Ovary (tissue), 9 donors: ENCODE data around the gene ANKRD40. TPM values are rescaled to one million over a fixed set of nuclear protein-coding genes. Genes with fewer than 3 reads are reported as not detected.

Experiments
- DNase-seq, 5 donors: peaks; one replicate each; pipeline ENCODE4 v3.0.0-alpha.2; 2019 to 2020
- H3K27ac ChIP-seq, 2 donors: fragments of 200-600 bp; one replicate each; pipeline versions ENCODE4 v1.5.1 to v1.8.0; 2019 to 2022
- H3K27me3 ChIP-seq: fragments of 200-600 bp; one replicate; pipeline ENCODE4 v1.8.0; 2022
- H3K36me3 ChIP-seq: fragments of 200-600 bp; sonication (generic); one replicate; pipeline ENCODE4 v1.5.1; 2019
- H3K4me1 ChIP-seq: one replicate; pipeline ENCODE4 v1.8.1; 2013; ENCODE audit warnings: mild to moderate bottlenecking, moderate library complexity; ENCODE audit not compliant: insufficient read depth
- H3K4me3 ChIP-seq: fragments of 200-600 bp; sonication (generic); one replicate; pipeline ENCODE4 v1.5.1; 2017
- H3K9me3 ChIP-seq, 2 donors: fragments of 200-600 bp in 1 of 2; sonication (generic) in 1 of 2; one replicate each; pipeline versions ENCODE4 v1.5.1 to v1.8.1; 2013 to 2019; ENCODE audit warnings: mild to moderate bottlenecking in 1 of 2, moderate library complexity in 1 of 2
- EP300 ChIP-seq: sonication (generic); formaldehyde crosslinking; IDR thresholded peaks from one replicate; pipeline ENCODE4 v1.6.1; 2017; ENCODE audit warnings: antibody characterized with exemption
- POLR2A ChIP-seq: fragments of 450-650 bp; IDR thresholded peaks from one replicate; pipeline ENCODE4 v1.6.1; 2017; ENCODE audit warnings: antibody characterized with exemption, mild to moderate bottlenecking, moderate library complexity
- WGBS, 3 donors: extraction: QIAGEN DNeasy Blood & Tissue Kit in 1 of 3; methylation state at CpG; one replicate each; pipeline versions ENCODE4 v1.1.5 to v1.1.7; 2013 to 2017; 5-methylcytosine and 5-hydroxymethylcytosine counted together
- intact Hi-C, 4 donors: fragments of 100-400 bp; cut with DNase I; formaldehyde crosslinking; loops; one replicate each; pipeline versions ENCODE4 v1.11.0 to v1.15.1; 2022 to 2023
- polyA plus RNA-seq, 2 donors: library from polyadenylated mRNA; stranded (reverse); fragments of 200-250 nt in 1 of 2; fragments of 350-450 nt in 1 of 2; fragmentation: Illumina TruSeq in 1 of 2; extraction: RNeasy Lipid Tissue Mini Kit (QIAGEN cat#74804) in 1 of 2; gene quantifications; one replicate each; pipeline ENCODE4 v1.2.3, GENCODE V29; 2013 to 2014
- total RNA-seq, 7 donors: library from RNA; depleted of rRNA in 2 of 7; stranded (reverse); fragments of >200 nt in 2 of 7; fragmentation: NEBNext Ultra II Directional in 3 of 7; extraction: Animal tissue kit (Norgen Biotek cat#: 25700) in 3 of 7; gene quantifications; one replicate each; pipeline versions ENCODE4 v1.1.0 to v1.2.4, GENCODE V29; 2016 to 2023
- TF ChIP-seq, protein P1 (sequence below), 3 donors: fragments of 450-650 bp in 2 of 3; fragments of 200-600 bp in 1 of 3; IDR thresholded peaks; one replicate each; pipeline versions ENCODE4 v1.5.1 to v1.8.0; 2016 to 2022; ENCODE audit warnings: antibody characterized with exemption in 3 of 3, mild to moderate bottlenecking in 1 of 3
- donor health status: DM: no; HTN: no; CAD: no; lungs with moderate emphysema.
- donor health status: DM: no; HTN: no; CAD: no.
- donor health status: Bipolar disorder and iron deficiency.
- donor health status: DM: yes; HTN: yes; CAD: no.
- donor health status: DM: no; HTN: no; CAD: no.
- donor health status: DM: yes; HTN: yes; CAD: no.

The ANKRD40 gene
- total and polyA plus RNA-seq, 9 donors, result 17.0 to 52.6 (median 41.8) TPM

DNA sequence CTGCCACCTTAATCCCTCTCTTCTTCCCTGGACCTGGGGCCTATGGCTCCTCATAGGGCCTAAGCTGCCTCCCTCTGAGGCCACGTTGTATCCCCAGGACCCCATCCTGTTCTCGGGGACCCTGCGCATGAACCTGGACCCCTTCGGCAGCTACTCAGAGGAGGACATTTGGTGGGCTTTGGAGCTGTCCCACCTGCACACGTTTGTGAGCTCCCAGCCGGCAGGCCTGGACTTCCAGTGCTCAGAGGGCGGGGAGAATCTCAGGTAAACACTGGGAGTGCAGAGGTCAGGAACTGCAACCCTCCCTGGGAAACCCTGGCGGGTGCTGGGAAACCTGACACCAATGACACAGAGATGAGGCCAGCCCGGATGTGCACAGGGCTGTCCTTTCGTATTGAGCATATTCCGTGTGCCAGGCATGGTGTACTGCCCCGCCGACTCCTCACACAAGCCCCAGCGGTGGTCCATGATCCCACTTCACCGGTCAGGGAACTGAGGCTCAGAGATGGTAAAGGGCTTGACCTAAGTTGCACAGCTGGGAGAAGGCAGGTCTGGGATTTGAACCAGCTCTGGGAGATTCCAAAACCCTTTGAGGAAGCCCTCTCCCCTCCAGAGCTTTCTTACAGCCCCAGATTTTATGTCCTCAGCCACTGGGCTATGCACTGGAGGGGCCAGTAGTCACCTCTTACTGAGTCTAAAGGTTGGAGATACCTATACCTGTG lies 22.9 kb downstream of the ANKRD40 start:
- Histone ChIP-seq H3K27ac (peak overlapping the region in 1 of 2 donors; percentile 7), H3K9me3 (no peaks in the 10 kb centered on the region), H3K4me3 (no peak overlapping the region), H3K4me1 (peaks cover 25% of the 10 kb centered on the region), H3K36me3 (no peaks in the 10 kb centered on the region), H3K27me3 (no peaks in the 10 kb centered on the region)
- intact Hi-C loops, result loop anchor here (5.0 to 10.0 kb wide), 5 partner anchors 47 to 202 kb away; partner anchors contain the start of gene ABCC3 (in 1 of the 4)
- DNase-seq, result no peak
- TF ChIP-seq POLR2A (no peak), EP300 (no peak)
- TF ChIP-seq, protein P1, sequence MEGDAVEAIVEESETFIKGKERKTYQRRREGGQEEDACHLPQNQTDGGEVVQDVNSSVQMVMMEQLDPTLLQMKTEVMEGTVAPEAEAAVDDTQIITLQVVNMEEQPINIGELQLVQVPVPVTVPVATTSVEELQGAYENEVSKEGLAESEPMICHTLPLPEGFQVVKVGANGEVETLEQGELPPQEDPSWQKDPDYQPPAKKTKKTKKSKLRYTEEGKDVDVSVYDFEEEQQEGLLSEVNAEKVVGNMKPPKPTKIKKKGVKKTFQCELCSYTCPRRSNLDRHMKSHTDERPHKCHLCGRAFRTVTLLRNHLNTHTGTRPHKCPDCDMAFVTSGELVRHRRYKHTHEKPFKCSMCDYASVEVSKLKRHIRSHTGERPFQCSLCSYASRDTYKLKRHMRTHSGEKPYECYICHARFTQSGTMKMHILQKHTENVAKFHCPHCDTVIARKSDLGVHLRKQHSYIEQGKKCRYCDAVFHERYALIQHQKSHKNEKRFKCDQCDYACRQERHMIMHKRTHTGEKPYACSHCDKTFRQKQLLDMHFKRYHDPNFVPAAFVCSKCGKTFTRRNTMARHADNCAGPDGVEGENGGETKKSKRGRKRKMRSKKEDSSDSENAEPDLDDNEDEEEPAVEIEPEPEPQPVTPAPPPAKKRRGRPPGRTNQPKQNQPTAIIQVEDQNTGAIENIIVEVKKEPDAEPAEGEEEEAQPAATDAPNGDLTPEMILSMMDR (IDR thresholded peaks at IDR 0.05), result no peak
- 89 to 92% (median 90%) methylated on average over 15 of the region's 15 CpGs for WGBS, 3 donors

DNA sequence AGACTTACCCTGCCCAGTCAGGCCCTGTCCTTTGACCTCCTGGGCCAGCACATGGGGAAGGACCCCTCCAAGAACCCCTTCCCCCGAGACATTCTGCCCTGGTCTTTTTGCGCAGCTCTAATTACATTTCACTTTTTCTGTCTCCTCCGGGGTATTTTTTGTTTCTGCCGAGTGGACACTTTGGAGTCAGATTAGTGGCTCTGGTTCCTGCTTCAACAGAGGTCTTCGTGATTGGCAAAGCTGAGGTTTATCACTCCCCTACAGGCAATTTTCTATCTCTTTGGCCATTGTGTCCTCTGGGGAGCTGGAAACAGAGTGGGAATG lies 23.5 kb downstream of the ANKRD40 start:
- no peaks in the 10 kb centered on the region for H3K9me3 ChIP-seq
- H3K36me3 ChIP-seq, result no peaks in the 10 kb centered on the region
- intact Hi-C loops, result loop anchor here in 3 of 4 donors (5.0 to 10.0 kb wide), 4 partner anchors 47 to 199 kb away; partner anchors contain the start of gene ABCC3 (in 1 of the 3)
- TF ChIP-seq POLR2A (no peak), EP300 (no peak)
- TF ChIP-seq, protein P1 (IDR thresholded peaks at IDR 0.05), result no peak
- no peak for DNase-seq
- WGBS, 3 donors, result 75 to 84% (median 81%) methylated on average over 5 of the region's 5 CpGs
- no peak overlapping the region for H3K4me3 ChIP-seq
- H3K27me3 ChIP-seq, result no peaks in the 10 kb centered on the region
- H3K27ac ChIP-seq, result peak overlapping the region in 1 of 2 donors; percentile 7
- peaks cover 22% of the 10 kb centered on the region for H3K4me1 ChIP-seq

DNA sequence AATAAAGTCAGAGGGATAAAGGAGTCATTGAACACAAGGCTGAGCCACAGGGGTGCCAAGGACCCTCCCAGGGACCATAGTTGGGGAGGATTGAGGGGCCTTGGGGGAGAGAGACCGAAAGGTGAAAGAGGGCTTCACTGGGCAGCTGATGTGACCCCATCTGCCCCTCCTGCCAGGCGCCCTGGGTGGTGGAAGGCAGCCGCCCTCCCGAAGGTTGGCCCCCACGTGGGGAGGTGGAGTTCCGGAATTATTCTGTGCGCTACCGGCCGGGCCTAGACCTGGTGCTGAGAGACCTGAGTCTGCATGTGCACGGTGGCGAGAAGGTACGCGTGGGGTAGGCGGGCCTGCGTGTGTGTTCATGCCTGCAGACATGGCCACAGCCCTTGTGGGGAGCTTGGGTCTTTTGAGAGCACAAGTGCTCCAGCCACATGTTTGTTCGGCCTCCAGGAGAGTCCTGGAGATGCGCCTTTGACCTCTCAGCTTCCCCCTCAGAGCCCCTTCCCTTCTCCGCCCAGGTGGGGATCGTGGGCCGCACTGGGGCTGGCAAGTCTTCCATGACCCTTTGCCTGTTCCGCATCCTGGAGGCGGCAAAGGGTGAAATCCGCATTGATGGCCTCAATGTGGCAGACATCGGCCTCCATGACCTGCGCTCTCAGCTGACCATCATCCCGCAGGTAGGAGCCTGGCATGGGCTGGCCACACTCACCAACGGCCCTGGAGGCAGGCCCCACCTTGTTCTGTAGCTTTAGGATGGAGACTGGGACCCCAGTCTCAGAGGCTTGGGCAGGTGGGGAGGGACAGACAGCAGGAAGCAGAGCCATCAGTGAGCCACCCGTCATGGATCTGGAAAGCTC lies 24.1 kb downstream of the ANKRD40 start:
- 92 to 93% (median 92%) methylated on average over 28 of the region's 28 CpGs for WGBS, 3 donors
- intact Hi-C loops, result loop anchor here in 3 of 4 donors (5.0 to 10.0 kb wide), 4 partner anchors 46 to 199 kb away; partner anchors contain the start of gene ABCC3 (in 1 of the 3)
- no peaks in the 10 kb centered on the region for H3K9me3 ChIP-seq
- no peaks in the 10 kb centered on the region for H3K27me3 ChIP-seq
- peaks cover 19% of the 10 kb centered on the region for H3K4me1 ChIP-seq
- TF ChIP-seq EP300 (no peak), POLR2A (no peak)
- TF ChIP-seq, protein P1 (IDR thresholded peaks at IDR 0.05), result no peak
- H3K4me3 ChIP-seq, result no peak overlapping the region
- no peak overlapping the region for H3K27ac ChIP-seq
- no peak for DNase-seq
- H3K36me3 ChIP-seq, result no peaks in the 10 kb centered on the region

DNA sequence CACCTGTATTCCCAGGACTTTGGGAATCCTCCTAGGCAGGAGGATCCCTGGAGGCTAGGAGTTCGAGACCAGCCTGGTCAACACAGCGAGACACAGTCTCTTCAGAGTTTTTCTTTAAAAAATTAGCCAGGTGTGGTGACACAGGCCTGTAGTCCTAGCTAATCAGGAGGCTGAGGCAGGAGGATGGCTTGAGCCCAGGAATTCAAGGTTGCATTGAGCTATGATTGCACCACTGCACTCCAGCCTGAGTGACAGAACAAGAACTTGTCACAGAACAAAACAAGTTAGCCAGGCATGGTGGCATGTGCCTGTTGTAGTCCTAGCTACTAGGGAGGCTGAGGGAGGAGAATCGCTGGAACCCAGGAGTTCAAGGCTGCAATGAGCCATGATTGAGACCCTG lies 24.8 kb downstream of the ANKRD40 start:
- Histone ChIP-seq H3K27me3 (no peaks in the 10 kb centered on the region), H3K36me3 (no peaks in the 10 kb centered on the region), H3K27ac (no peak overlapping the region), H3K9me3 (no peaks in the 10 kb centered on the region), H3K4me3 (no peak overlapping the region), H3K4me1 (peaks cover 15% of the 10 kb centered on the region)
- 86 to 93% (median 90%) methylated on average over 3 of the region's 3 CpGs for WGBS, 3 donors
- DNase-seq, result no peak
- intact Hi-C loops, result loop anchor here in 3 of 4 donors (5.0 to 10.0 kb wide), 4 partner anchors 46 to 198 kb away; partner anchors contain the start of gene ABCC3 (in 1 of the 3)
- TF ChIP-seq, protein P1 (IDR thresholded peaks at IDR 0.05), result no peak
- TF ChIP-seq POLR2A, result no peak
